Measurements from ENCODE around the gene CD33. TPM values are rescaled to one million over a fixed set of nuclear protein-coding genes. Genes with fewer than 3 reads are reported as not detected.

CD33 gene
- polyA plus RNA-seq, 2 of the 4 experiments (the other 2 are of a cell fraction) = 0.10 TPM; not detected in 1

GRCh38 chr19:51242881-51243630 lies 18.2 kb downstream of the CD33 start:
- Histone ChIP-seq H3K4me2 (no peak overlapping the region), H3K4me3 (no peak overlapping the region), H3K4me1 (no peaks in the 10 kb centered on the region), H3K27ac (no peak overlapping the region), H3K9me3 (no peaks in the 10 kb centered on the region)
- FAIRE-seq = no peak
- POLR2A ChIA-PET = no interaction called here
- TF ChIP-seq POLR2A (IDR thresholded peaks at IDR 0.05; ENCODE audit: low read length) = no peak
- no peak for TF ChIP-seq MAFK (IDR thresholded peaks at IDR 0.05; ENCODE audit: partially characterized antibody)
- TF ChIP-seq, protein P1, sequence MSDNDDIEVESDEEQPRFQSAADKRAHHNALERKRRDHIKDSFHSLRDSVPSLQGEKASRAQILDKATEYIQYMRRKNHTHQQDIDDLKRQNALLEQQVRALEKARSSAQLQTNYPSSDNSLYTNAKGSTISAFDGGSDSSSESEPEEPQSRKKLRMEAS (IDR thresholded peaks at IDR 0.05) = no peak
- no peak for TF ChIP-seq CHD2 (IDR thresholded peaks at IDR 0.05; ENCODE audit: low read length, partially characterized antibody)
- no peak for TF ChIP-seq JUN (IDR thresholded peaks at IDR 0.05)
- TF ChIP-seq, protein P2, sequence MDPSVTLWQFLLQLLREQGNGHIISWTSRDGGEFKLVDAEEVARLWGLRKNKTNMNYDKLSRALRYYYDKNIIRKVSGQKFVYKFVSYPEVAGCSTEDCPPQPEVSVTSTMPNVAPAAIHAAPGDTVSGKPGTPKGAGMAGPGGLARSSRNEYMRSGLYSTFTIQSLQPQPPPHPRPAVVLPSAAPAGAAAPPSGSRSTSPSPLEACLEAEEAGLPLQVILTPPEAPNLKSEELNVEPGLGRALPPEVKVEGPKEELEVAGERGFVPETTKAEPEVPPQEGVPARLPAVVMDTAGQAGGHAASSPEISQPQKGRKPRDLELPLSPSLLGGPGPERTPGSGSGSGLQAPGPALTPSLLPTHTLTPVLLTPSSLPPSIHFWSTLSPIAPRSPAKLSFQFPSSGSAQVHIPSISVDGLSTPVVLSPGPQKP (IDR thresholded peaks at IDR 0.05; ENCODE audit: low read depth, low read length) = no peak
- 9% methylated on average over 8 of the region's 8 CpGs for WGBS (ENCODE audit: missing lambda C conversion rate)
- no peak for ATAC-seq
- no peak for DNase-seq (ENCODE audit: low read depth in 1 of 2, low spot score in 1 of 2)
- CTCF ChIA-PET = interaction anchor here (0.6 to 2.0 kb wide), 2 partner anchors 17 to 1787 kb away, joined by 3 to 4 read pairs; no protein-coding TSS in a partner anchor

GRCh38 chr19:51246164-51246552 lies 21.3 kb downstream of the CD33 start:
- H3K4me1 ChIP-seq = no peaks in the 10 kb centered on the region
- POLR2A ChIA-PET = no interaction called here
- FAIRE-seq (no peak), DNase-seq (ENCODE audit: low read depth in 1 of 2, low spot score in 1 of 2) (no peak), ATAC-seq (no peak)
- H3K9me3 ChIP-seq = 0 out of 3 replicates have a peak, but pooled peaks cover 3% of the 10 kb centered on the region
- TF ChIP-seq FOSB (CRISPR knock-in tag; IDR thresholded peaks at IDR 0.05) = no peak
- TF ChIP-seq POLR2AphosphoS2 (conservative IDR thresholded peaks at IDR 0.05; ENCODE audit: low read length) = no peak
- TF ChIP-seq SREBF2 (IDR thresholded peaks at IDR 0.05) = no peak
- TF ChIP-seq, protein P3, sequence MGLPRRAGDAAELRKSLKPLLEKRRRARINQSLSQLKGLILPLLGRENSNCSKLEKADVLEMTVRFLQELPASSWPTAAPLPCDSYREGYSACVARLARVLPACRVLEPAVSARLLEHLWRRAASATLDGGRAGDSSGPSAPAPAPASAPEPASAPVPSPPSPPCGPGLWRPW (IDR thresholded peaks at IDR 0.05) = no peak
- no peak for TF ChIP-seq KDM1A (IDR thresholded peaks at IDR 0.05; ENCODE audit: low read depth)
- TF ChIP-seq BHLHE40 (IDR thresholded peaks at IDR 0.05; ENCODE audit: low read depth, low read length) = no peak
- no peak for TF ChIP-seq MAZ (IDR thresholded peaks at IDR 0.05; ENCODE audit: borderline replicate concordance, low read depth, low read length)
- TF ChIP-seq TFCP2L1 (CRISPR knock-in tag; IDR thresholded peaks at IDR 0.05) = no peak
- TF ChIP-seq MAFK (IDR thresholded peaks at IDR 0.05; ENCODE audit: partially characterized antibody) = no peak
- TF ChIP-seq ZSCAN20 (CRISPR knock-in tag; IDR thresholded peaks at IDR 0.05) = no peak
- TF ChIP-seq CHD4 (IDR thresholded peaks at IDR 0.05; ENCODE audit: borderline replicate concordance) = no peak
- TF ChIP-seq, protein P4, sequence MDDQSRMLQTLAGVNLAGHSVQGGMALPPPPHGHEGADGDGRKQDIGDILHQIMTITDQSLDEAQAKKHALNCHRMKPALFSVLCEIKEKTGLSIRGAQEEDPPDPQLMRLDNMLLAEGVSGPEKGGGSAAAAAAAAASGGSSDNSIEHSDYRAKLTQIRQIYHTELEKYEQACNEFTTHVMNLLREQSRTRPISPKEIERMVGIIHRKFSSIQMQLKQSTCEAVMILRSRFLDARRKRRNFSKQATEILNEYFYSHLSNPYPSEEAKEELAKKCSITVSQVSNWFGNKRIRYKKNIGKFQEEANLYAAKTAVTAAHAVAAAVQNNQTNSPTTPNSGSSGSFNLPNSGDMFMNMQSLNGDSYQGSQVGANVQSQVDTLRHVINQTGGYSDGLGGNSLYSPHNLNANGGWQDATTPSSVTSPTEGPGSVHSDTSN (IDR thresholded peaks at IDR 0.05) = no peak
- TF ChIP-seq GATA3 (IDR thresholded peaks at IDR 0.05; ENCODE audit: borderline replicate concordance) = no peak
- no peak for TF ChIP-seq MYC (IDR thresholded peaks at IDR 0.05; ENCODE audit: borderline replicate concordance, low read length)
- CTCF ChIA-PET = interaction anchor here (0.9 to 2.2 kb wide), 4 partner anchors 10 to 13 kb away, joined by 3 to 12 read pairs (median 5); no protein-coding TSS in a partner anchor
- WGBS (ENCODE audit: missing lambda C conversion rate) = 49% methylated on average over 5 of the region's 5 CpGs
- no peak overlapping the region for H3K4me3 ChIP-seq
- H3K27ac ChIP-seq = no peak overlapping the region
- H3K4me2 ChIP-seq = no peak overlapping the region

- Histone ChIP-seq H3K4me1 (no peaks in the 10 kb centered on the region), H3K4me3 (no peak overlapping the region), H3K4me2 (no peak overlapping the region), H3K9me3 (0 out of 3 replicates have a peak, but pooled peaks cover 3% of the 10 kb centered on the region), H3K27ac (no peak overlapping the region)
- FAIRE-seq (no peak), DNase-seq (ENCODE audit: low read depth in 1 of 2, low spot score in 1 of 2) (no peak), ATAC-seq (no peak)
- WGBS (ENCODE audit: missing lambda C conversion rate) = 49% methylated on average over 7 of the region's 7 CpGs
- ChIA-PET CTCF (interaction anchor here (1.4 to 2.2 kb wide), 2 partner anchors 10 to 11 kb away, joined by 5 to 12 read pairs; no protein-coding TSS in a partner anchor), POLR2A (no interaction called here)
- no peak for TF ChIP-seq HOXB13 (CRISPR knock-in tag; IDR thresholded peaks at IDR 0.05; ENCODE audit: low read depth)
- TF ChIP-seq, protein P5, sequence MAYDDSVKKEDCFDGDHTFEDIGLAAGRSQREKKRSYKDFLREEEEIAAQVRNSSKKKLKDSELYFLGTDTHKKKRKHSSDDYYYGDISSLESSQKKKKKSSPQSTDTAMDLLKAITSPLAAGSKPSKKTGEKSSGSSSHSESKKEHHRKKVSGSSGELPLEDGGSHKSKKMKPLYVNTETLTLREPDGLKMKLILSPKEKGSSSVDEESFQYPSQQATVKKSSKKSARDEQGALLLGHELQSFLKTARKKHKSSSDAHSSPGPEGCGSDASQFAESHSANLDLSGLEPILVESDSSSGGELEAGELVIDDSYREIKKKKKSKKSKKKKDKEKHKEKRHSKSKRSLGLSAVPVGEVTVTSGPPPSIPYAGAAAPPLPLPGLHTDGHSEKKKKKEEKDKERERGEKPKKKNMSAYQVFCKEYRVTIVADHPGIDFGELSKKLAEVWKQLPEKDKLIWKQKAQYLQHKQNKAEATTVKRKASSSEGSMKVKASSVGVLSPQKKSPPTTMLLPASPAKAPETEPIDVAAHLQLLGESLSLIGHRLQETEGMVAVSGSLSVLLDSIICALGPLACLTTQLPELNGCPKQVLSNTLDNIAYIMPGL (CRISPR knock-in tag; IDR thresholded peaks at IDR 0.05; ENCODE audit: borderline replicate concordance) = no peak
- no peak for TF ChIP-seq CHD4 (IDR thresholded peaks at IDR 0.05; ENCODE audit: borderline replicate concordance)
- no peak for TF ChIP-seq TP53 (CRISPR knock-in tag; IDR thresholded peaks at IDR 0.05)
Observed at GRCh38 chr19:51247972-51248590, 23.2 kb downstream of the CD33 start.

Measured in A549 (cell line).